Fibroblast of skin of scalp (primary cell): ENCODE data around the gene MRPL44.

Experiments
- DNase-seq: peaks from one replicate; pipeline ENCODE4 v3.0.0-alpha.2; 2013

MRPL44 gene

GRCh38 chr2:224009605-224010315 is 52.5 kb downstream of the MRPL44 start:
- DNase-seq = no peak

- no peak for DNase-seq
Observed at GRCh38 chr2:224011837-224012236, 54.6 kb downstream of the MRPL44 start.

- DNase-seq = no peak
Observed at GRCh38 chr2:224014336-224014735, 57.1 kb downstream of the MRPL44 start.

- DNase-seq = no peak
Observed at GRCh38 chr2:224016963-224017362, 59.7 kb downstream of the MRPL44 start.
